Rectal smooth muscle tissue (tissue), 1 donor: ENCODE results near the gene PHLDB2.

Experiments used
- H3K27ac ChIP-seq: one replicate; pipeline ENCODE4 v1.7.0; 2013; ENCODE audit warnings: low read depth, low read length, inconsistent platforms
- H3K27me3 ChIP-seq: one replicate; pipeline ENCODE4 v1.7.0; 2013; ENCODE audit warnings: low read length; ENCODE audit not compliant: control insufficient read depth, insufficient read depth
- H3K36me3 ChIP-seq: one replicate; pipeline ENCODE4 v1.7.0; 2013; ENCODE audit warnings: low read length; ENCODE audit not compliant: control insufficient read depth, insufficient read depth
- H3K4me1 ChIP-seq: one replicate; pipeline ENCODE4 v1.7.0; 2013; ENCODE audit warnings: low read length; ENCODE audit not compliant: control insufficient read depth, insufficient read depth
- H3K4me3 ChIP-seq: one replicate; pipeline ENCODE4 v1.7.0; 2013; ENCODE audit warnings: low read length
- H3K9ac ChIP-seq: one replicate; pipeline ENCODE4 v1.7.0; 2013; ENCODE audit warnings: low read length

PHLDB2 gene

DNA sequence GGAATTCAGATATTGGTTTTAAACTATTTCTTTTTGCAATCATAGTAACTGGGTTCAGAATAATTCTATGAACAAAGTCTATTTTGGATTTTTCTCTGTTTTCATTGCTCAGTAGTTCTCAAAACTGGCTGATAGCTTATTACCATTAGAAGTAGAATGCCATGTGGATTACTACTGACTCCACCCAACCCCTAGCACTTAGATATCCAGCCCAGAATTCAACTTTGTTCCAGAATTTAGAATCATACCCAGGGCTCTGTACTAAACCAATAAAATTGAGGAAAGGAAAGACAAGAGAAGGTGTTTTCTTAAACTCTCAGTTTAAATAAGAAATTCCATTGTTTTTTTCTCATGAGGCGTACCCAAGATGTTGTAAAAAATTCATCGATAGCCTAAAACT, 80.8 kb downstream of the PHLDB2 start:
- Histone ChIP-seq H3K4me1 (no peaks in the 10 kb centered on the region), H3K27me3 (no peaks in the 10 kb centered on the region), H3K4me3 (no peak overlapping the region), H3K27ac (no peak overlapping the region), H3K9ac (no peak overlapping the region), H3K36me3 (peaks cover 6% of the 10 kb centered on the region)

DNA sequence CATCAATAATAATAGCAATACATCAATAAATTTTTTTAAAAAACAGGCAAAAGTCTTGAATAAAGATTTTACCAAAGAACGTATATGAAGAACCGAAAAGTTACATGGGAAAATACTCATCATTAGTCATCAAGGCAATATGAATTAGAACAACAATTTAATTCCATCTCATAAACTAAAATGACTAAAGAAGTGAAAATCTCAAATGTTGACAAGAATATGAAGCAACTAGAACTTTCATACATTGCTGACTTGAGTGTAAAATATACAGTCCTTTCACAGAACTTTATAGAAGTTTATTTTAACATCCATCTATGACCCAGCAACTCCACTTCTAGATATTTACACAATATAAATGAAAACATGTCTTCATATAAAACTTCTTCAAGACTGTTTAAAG, 84.5 kb downstream of the PHLDB2 start:
- H3K4me1 ChIP-seq = peaks cover 4% of the 10 kb centered on the region
- no peaks in the 10 kb centered on the region for H3K27me3 ChIP-seq
- peaks cover 8% of the 10 kb centered on the region for H3K36me3 ChIP-seq
- no peak overlapping the region for H3K4me3 ChIP-seq
- H3K27ac ChIP-seq = no peak overlapping the region
- no peak overlapping the region for H3K9ac ChIP-seq

DNA sequence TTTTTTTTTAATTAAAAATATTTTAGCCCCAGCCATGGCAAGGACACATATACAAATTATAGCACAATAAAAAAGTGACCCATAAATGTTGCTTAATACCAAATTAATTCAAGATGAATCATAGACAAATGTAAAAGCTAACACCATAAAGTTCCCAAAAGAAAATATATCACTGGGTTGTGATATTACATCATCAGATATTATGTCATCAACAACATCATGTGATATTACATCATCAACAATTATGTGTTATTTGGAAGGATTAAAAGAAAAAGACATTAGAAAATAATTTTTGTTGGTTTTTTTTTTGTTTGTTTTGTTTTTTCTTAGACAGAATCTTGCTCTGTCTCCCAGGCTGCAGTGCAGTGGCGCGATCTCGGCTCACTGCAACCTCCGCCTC, 85.3 kb downstream of the PHLDB2 start:
- Histone ChIP-seq H3K9ac (no peak overlapping the region), H3K27ac (no peak overlapping the region), H3K4me3 (no peak overlapping the region), H3K4me1 (peaks cover 4% of the 10 kb centered on the region), H3K36me3 (peaks cover 8% of the 10 kb centered on the region), H3K27me3 (no peaks in the 10 kb centered on the region)

DNA sequence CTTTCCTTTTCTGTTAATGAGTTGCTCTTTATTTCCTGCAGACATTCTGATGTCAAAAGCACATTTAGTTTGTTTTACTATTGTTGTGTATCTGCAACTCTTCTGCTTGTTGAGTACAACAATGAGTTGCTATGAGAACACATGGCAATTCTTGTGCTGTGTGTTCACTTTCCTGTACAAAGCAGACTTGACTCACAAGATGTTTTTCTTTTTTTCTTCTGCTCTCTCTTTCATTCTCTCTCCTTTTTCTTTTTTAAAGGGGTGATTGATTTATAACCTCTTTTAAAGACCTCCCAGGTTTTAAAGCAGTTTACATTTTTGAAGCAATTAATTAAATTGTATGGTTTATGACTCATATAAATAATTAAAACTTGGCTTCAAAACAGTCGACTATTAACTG, 88.2 kb downstream of the PHLDB2 start:
- Histone ChIP-seq H3K36me3 (peaks cover 2% of the 10 kb centered on the region), H3K4me3 (no peak overlapping the region), H3K27ac (no peak overlapping the region), H3K9ac (no peak overlapping the region), H3K4me1 (peaks cover 4% of the 10 kb centered on the region), H3K27me3 (no peaks in the 10 kb centered on the region)

DNA sequence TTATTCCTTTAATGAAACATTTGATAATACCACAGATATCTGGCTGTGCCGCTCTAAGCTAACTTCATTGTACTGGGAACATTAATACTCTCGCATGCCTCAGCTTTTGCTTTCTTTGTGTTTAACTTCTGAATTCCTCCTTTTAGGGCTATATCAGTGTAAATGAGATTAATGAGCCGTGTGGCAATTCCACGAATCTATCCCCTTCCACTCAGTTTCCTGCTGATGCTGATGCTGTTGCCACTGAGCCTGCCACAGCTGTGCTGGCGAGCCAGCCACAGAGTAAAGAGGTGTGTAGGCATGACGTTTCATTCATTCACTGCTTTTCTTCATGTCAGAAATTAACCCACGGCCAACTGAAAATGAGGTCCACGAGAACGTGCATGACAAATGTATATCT, 89.7 kb downstream of the PHLDB2 start:
- Histone ChIP-seq H3K36me3 (peaks cover 2% of the 10 kb centered on the region), H3K4me1 (peaks cover 4% of the 10 kb centered on the region)

DNA sequence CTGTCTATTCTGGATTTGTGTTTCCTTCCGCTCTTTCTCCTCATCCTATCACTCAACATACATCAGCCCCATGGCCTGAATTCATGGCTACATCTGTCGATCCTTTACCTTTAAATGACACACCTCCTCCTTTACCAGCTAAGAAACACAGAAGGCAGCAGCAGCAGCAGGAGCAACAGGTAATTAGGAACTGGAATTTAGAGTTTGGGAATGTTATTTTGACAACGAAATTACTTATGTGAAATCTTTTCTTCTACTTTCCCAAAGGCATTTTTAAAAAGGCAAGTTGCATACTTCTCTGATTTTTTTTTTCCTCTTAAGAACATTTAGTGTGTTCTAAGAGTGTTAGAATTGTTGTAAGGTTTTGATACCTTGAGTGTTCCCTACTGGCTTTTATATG, 90.6 kb downstream of the PHLDB2 start:
- H3K27ac ChIP-seq = no peak overlapping the region
- H3K9ac ChIP-seq = no peak overlapping the region
- peaks cover 2% of the 10 kb centered on the region for H3K36me3 ChIP-seq
- H3K4me1 ChIP-seq = peaks cover 4% of the 10 kb centered on the region
- no peak overlapping the region for H3K4me3 ChIP-seq
- no peaks in the 10 kb centered on the region for H3K27me3 ChIP-seq

More for the DNA sequence above, 89.7 kb downstream of the PHLDB2 start:
- Histone ChIP-seq H3K9ac (no peak overlapping the region), H3K27ac (no peak overlapping the region), H3K4me3 (no peak overlapping the region), H3K27me3 (no peaks in the 10 kb centered on the region)

DNA sequence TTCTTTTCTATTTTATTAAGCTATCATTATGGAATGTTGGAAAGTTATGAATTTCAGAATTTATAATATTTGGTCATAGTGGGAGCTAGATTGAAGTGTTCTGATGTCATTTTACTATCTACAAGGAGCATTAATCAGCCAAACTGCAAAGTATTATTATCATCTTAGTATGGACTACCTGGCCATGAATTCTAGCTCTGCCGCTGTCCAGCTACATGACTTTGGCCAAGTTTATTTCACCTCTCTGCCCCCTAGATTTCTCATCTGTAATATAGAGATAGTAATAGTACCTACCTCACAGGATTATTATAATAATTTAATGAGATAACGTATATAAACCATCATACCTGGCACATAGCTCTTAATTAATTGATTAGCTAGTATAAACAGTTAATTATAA, 92.0 kb downstream of the PHLDB2 start:
- no peaks in the 10 kb centered on the region for H3K36me3 ChIP-seq
- H3K27ac ChIP-seq = no peak overlapping the region
- H3K4me3 ChIP-seq = no peak overlapping the region
- no peaks in the 10 kb centered on the region for H3K27me3 ChIP-seq
- peaks cover 4% of the 10 kb centered on the region for H3K4me1 ChIP-seq
- H3K9ac ChIP-seq = no peak overlapping the region

DNA sequence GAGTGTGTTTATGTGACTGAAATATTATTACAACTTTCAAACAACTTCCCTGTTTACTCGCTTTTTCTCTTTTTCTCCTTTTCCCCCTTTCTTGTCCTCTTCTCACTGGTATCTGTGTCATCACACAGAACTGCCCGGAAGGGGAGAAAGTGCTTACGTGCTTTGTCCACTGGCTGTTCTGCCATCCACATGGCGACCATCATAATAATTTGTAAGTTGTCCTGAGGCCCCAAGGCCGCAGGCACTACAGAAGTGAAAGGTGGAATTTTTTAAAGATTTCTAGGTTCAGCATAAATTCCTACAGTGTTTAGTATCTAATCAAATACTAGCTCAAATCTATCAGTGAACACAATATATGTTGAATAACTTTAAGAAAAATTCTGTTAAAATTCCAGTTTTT, 93.0 kb downstream of the PHLDB2 start:
- Histone ChIP-seq H3K36me3 (no peaks in the 10 kb centered on the region), H3K4me3 (no peak overlapping the region), H3K27ac (no peak overlapping the region), H3K27me3 (no peaks in the 10 kb centered on the region), H3K4me1 (no peaks in the 10 kb centered on the region), H3K9ac (no peak overlapping the region)

DNA sequence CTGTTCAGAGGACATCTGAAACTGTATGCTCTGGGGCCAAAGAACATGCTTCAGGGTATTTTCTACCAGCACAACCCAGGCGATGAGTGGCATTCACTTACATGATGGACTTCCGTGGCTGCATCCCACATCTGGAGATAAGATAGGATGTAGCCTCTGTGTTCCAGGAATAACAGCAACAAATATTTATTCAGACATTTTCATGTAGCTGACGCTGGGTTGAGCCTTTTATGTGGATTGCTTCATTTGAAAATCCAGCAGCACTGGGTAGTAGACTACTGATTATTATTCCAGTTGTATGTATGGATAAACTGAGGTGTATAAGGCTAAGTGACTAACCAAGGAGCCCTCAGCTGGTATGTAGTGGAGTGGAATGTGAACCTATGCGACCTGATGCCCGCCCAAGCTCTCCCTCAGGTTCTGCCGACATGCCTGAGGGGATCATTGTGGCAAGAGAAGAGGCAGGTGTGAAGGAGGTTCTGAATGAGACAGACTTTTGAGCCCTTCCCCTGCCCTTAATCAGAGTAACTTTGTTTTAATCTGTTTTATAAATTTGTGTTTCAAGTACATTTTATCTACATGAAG, 93.9 kb downstream of the PHLDB2 start:
- no peak overlapping the region for H3K27ac ChIP-seq
- H3K4me3 ChIP-seq = no peak overlapping the region
- no peak overlapping the region for H3K9ac ChIP-seq
- H3K4me1 ChIP-seq = no peaks in the 10 kb centered on the region
- no peaks in the 10 kb centered on the region for H3K36me3 ChIP-seq
- H3K27me3 ChIP-seq = no peaks in the 10 kb centered on the region

DNA sequence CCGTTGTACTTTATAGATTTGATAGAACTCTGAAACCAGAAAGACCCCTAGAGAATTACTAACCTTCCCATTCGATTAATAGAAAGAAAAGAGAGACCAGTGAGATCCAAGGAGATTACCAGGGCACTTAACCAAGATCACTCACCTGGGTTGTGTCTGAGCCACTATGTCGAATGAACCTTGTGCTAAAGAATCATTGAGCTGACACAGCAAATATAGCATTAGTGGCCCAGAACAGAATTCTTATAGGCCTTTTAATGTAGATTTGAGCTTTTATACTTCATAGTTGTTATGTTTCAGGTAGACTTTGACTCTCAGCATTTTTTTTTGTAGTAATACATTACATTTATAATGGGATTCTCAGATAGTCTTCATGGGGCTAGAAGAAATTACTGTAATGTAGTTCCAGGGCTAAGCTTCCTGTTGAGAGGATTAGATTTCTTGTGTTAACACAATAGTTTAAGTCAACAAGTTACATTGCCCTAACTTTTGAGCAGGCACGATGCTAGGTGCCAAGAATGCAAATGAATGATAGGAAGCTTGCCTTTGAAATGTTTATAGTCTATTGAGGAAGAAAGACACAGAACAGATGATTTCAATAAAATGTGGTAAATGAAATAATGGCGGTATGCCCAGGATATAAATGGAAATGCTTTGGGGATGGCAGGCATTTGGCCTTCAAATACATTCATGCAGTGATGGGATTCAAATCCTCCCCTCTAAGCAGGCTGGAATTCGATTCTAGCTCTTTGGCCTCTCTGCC, 95.3 kb downstream of the PHLDB2 start:
- H3K27me3 ChIP-seq = no peaks in the 10 kb centered on the region
- H3K4me3 ChIP-seq = no peak overlapping the region
- H3K36me3 ChIP-seq = no peaks in the 10 kb centered on the region
- H3K27ac ChIP-seq = no peak overlapping the region
- H3K9ac ChIP-seq = no peak overlapping the region
- H3K4me1 ChIP-seq = no peaks in the 10 kb centered on the region

DNA sequence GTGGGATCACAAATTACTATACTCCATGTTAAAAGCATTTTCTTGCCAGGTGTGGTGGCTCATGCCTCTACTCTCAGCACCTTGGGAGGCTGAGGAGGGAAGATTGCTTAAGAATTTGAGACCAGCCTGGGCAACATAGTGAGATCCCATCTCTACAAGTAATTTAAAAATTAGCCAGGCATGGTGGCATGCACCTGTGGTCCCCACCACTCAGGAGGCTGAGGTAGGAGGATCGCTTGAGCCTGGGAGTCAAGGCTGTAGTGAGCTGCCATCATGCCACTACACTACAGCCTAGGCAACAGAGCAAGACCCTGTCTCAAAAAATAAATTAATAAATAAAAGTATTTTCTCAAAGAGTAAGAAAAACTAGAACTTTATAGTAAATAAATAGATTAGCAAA, 96.8 kb downstream of the PHLDB2 start:
- no peak overlapping the region for H3K9ac ChIP-seq
- H3K27ac ChIP-seq = no peak overlapping the region
- H3K27me3 ChIP-seq = no peaks in the 10 kb centered on the region
- H3K36me3 ChIP-seq = no peaks in the 10 kb centered on the region
- no peak overlapping the region for H3K4me3 ChIP-seq
- no peaks in the 10 kb centered on the region for H3K4me1 ChIP-seq

DNA sequence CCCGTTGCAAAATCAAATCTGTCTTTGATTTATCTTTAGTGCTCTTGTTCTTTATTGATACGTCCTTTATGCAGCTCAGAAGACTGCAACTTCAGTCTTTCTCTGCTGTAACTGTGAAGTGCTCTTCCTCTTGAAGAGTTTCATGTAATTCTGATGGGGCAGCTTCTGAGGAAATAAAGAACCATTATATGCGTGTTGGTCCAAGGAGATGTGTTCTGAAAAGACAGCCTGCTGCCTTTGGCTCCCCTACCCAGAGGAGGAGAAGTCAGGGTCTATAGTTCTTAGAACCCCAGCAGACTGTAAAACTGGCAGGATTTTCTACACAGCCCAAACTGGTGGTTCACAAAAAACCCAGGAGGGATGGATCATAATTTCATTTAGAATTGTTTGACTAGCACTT, 97.4 kb downstream of the PHLDB2 start:
- H3K9ac ChIP-seq = no peak overlapping the region
- no peaks in the 10 kb centered on the region for H3K27me3 ChIP-seq
- H3K36me3 ChIP-seq = no peaks in the 10 kb centered on the region
- no peak overlapping the region for H3K4me3 ChIP-seq
- H3K4me1 ChIP-seq = no peaks in the 10 kb centered on the region
- H3K27ac ChIP-seq = no peak overlapping the region
